Measurements from ENCODE around the gene ABHD6. TPM values are rescaled to one million over a fixed set of nuclear protein-coding genes. Genes with fewer than 3 reads are reported as not detected.

Gene ABHD6
- total RNA-seq, 1 donor from 2014 or later = 6.1 TPM

- no peak for DNase-seq (ENCODE audit: low spot score, unreplicated experiment)
- Mint-ChIP-seq H3K36me3 (ENCODE audit: insufficient read depth) (no peaks in the 10 kb centered on the region), H3K9me3 (ENCODE audit: low read depth) (peaks cover 5% of the 10 kb centered on the region), H3K27me3 (no peaks in the 10 kb centered on the region), H3K4me1 (ENCODE audit: low read depth) (peaks cover 4% of the 10 kb centered on the region), H3K4me3 (ENCODE audit: low read depth) (no peak overlapping the region), H3K27ac (no peak overlapping the region)
- TF ChIP-seq CTCF (IDR thresholded peaks at IDR 0.05; ENCODE audit: unreplicated experiment) = no peak
These were observed 34.1 kb upstream of the ABHD6 start for GRCh38 chr3:58203541-58203940.

GRCh38 chr3:58204720-58205119, 32.9 kb upstream of the ABHD6 start:
- no peak for TF ChIP-seq CTCF (IDR thresholded peaks at IDR 0.05; ENCODE audit: unreplicated experiment)
- no peak overlapping the region for H3K4me3 Mint-ChIP-seq (ENCODE audit: low read depth)
- H3K27me3 Mint-ChIP-seq = no peaks in the 10 kb centered on the region
- H3K4me1 Mint-ChIP-seq (ENCODE audit: low read depth) = peaks cover 4% of the 10 kb centered on the region
- peaks cover 5% of the 10 kb centered on the region for H3K9me3 Mint-ChIP-seq (ENCODE audit: low read depth)
- no peak overlapping the region for H3K27ac Mint-ChIP-seq
- no peak for DNase-seq (ENCODE audit: low spot score, unreplicated experiment)
- no peaks in the 10 kb centered on the region for H3K36me3 Mint-ChIP-seq (ENCODE audit: insufficient read depth)

- Mint-ChIP-seq H3K36me3 (ENCODE audit: insufficient read depth) (no peaks in the 10 kb centered on the region), H3K4me1 (ENCODE audit: low read depth) (peaks cover 4% of the 10 kb centered on the region), H3K27ac (no peak overlapping the region), H3K9me3 (ENCODE audit: low read depth) (peaks cover 5% of the 10 kb centered on the region), H3K4me3 (ENCODE audit: low read depth) (no peak overlapping the region), H3K27me3 (peaks cover 4% of the 10 kb centered on the region)
- no peak for DNase-seq (ENCODE audit: low spot score, unreplicated experiment)
- TF ChIP-seq CTCF (IDR thresholded peaks at IDR 0.05; ENCODE audit: unreplicated experiment) = no peak
These were observed 31.6 kb upstream of the ABHD6 start for GRCh38 chr3:58205981-58206380.

GRCh38 chr3:58206406-58207011, 31.1 kb upstream of the ABHD6 start:
- Mint-ChIP-seq H3K4me3 (ENCODE audit: low read depth) (no peak overlapping the region), H3K27me3 (peaks cover 4% of the 10 kb centered on the region), H3K36me3 (ENCODE audit: insufficient read depth) (no peaks in the 10 kb centered on the region), H3K4me1 (ENCODE audit: low read depth) (peaks cover 4% of the 10 kb centered on the region), H3K27ac (no peak overlapping the region), H3K9me3 (ENCODE audit: low read depth) (peaks cover 3% of the 10 kb centered on the region)
- DNase-seq (ENCODE audit: low spot score, unreplicated experiment) = no peak
- TF ChIP-seq CTCF (IDR thresholded peaks at IDR 0.05; ENCODE audit: unreplicated experiment) = no peak

- no peak overlapping the region for H3K27ac Mint-ChIP-seq
- no peaks in the 10 kb centered on the region for H3K36me3 Mint-ChIP-seq (ENCODE audit: insufficient read depth)
- TF ChIP-seq CTCF (IDR thresholded peaks at IDR 0.05; ENCODE audit: unreplicated experiment) = no peak
- no peaks in the 10 kb centered on the region for H3K9me3 Mint-ChIP-seq (ENCODE audit: low read depth)
- peaks cover 4% of the 10 kb centered on the region for H3K4me1 Mint-ChIP-seq (ENCODE audit: low read depth)
- no peak for DNase-seq (ENCODE audit: low spot score, unreplicated experiment)
- peaks cover 4% of the 10 kb centered on the region for H3K27me3 Mint-ChIP-seq
- H3K4me3 Mint-ChIP-seq (ENCODE audit: low read depth) = no peak overlapping the region
These were observed 29.6 kb upstream of the ABHD6 start for GRCh38 chr3:58207954-58208353.

Data from progenitor cell of endocrine pancreas (in vitro differentiated cells).